ENCODE measurements around the gene UGT1A8.
"Not testable (repeated sequence)": the region's sequence is repeated elsewhere in the genome, so short reads cannot be mapped to it uniquely, and the experiment has no call there.

DNA sequence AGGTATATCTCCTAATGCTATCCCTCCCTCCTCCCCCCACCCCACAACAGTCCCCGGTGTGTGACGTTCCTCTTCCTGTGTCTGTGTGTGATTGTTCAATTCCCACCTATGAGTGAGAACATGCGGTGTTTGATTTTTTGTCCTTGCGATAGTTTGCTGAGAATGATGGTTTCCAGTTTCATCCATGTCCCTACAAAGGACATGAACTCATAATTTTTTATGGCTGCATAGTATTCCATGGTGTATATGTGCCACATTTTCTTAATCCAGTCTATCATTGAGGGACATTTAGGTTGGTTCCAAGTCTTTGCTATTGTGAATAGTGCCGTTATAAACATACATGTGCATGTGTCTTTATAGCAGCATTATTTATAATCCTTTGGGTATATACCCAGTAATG, 83.4 kb downstream of the UGT1A8 start:
- not testable (repeated sequence) for TF ChIP-seq EZH2phosphoT487 (IDR thresholded peaks at IDR 0.05; ENCODE audit: borderline replicate concordance)
- TF ChIP-seq, protein P1, sequence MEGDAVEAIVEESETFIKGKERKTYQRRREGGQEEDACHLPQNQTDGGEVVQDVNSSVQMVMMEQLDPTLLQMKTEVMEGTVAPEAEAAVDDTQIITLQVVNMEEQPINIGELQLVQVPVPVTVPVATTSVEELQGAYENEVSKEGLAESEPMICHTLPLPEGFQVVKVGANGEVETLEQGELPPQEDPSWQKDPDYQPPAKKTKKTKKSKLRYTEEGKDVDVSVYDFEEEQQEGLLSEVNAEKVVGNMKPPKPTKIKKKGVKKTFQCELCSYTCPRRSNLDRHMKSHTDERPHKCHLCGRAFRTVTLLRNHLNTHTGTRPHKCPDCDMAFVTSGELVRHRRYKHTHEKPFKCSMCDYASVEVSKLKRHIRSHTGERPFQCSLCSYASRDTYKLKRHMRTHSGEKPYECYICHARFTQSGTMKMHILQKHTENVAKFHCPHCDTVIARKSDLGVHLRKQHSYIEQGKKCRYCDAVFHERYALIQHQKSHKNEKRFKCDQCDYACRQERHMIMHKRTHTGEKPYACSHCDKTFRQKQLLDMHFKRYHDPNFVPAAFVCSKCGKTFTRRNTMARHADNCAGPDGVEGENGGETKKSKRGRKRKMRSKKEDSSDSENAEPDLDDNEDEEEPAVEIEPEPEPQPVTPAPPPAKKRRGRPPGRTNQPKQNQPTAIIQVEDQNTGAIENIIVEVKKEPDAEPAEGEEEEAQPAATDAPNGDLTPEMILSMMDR (conservative IDR thresholded peaks at IDR 0.05; ENCODE audit: low read length): not testable (repeated sequence)
